T-cell (primary cell): Measurements from ENCODE around the gene TMEM128. TPM values are rescaled to one million over a fixed set of nuclear protein-coding genes. Genes with fewer than 3 reads are reported as not detected.

Source experiments
- ATAC-seq, 4 experiments: fragments of 200-7000 bp in 3 of 4; fragments of 150-1000 bp in 1 of 4; cut with Tn5 transposase; replicated peaks in 1 of 4; 1 replicate in 3 of 4; 2 replicates in 1 of 4; pipeline ENCODE4 v1.10.0; 2021; ENCODE audit warnings: moderate library complexity in 3 of 4, mild to moderate bottlenecking in 2 of 4, moderate number of reproducible peaks in 1 of 4
- CTCF ChIA-PET, 2 donors: fragments of 300-600 bp; sonication (Branson Sonifier 250); formaldehyde crosslinking; loops; one replicate each; lab custom pipeline; 2022; ENCODE audit warnings: antibody characterized with exemption in 2 of 2; lab: Charles Lee
- POLR2A ChIA-PET, 2 donors: fragments of 300-600 bp; sonication (Branson Sonifier 250); formaldehyde crosslinking; loops; one replicate each; lab custom pipeline; 2022; ENCODE audit warnings: antibody characterized with exemption in 2 of 2; lab: Charles Lee
- DNase-seq, 35 experiments: peaks; one replicate each; pipeline versions ENCODE4 v3.0.0 to v3.0.0-alpha.2; 2013 to 2023
- H3K27ac ChIP-seq: one replicate; pipeline ENCODE4 v1.5.1; 2013; ENCODE audit warnings: low read length
- H3K27me3 ChIP-seq, 2 experiments: replicated peaks in 1 of 2; 1 replicate in 1 of 2; 2 replicates in 1 of 2; pipeline versions ENCODE4 v1.6.1 to v1.7.0; 2013; ENCODE audit warnings: low read length in 1 of 2, mixed read lengths in 1 of 2; ENCODE audit not compliant: control insufficient read depth in 2 of 2, insufficient read depth in 2 of 2; ENCODE audit errors: extremely low read depth in 1 of 2
- H3K36me3 ChIP-seq, 2 donors: 1 replicate in 1 of 2; 2 replicates in 1 of 2; pipeline versions ENCODE4 v1.6.1 to v1.7.0; 2013; ENCODE audit warnings: low read length in 1 of 2; ENCODE audit not compliant: control insufficient read depth in 2 of 2, insufficient read depth in 1 of 2; ENCODE audit errors: extremely low read depth in 1 of 2
- H3K4me1 ChIP-seq, 2 experiments: 1 replicate in 1 of 2; 2 replicates in 1 of 2; pipeline versions ENCODE4 v1.6.1 to v1.7.0; 2013; ENCODE audit warnings: low read length in 2 of 2, mixed read lengths in 1 of 2; ENCODE audit not compliant: insufficient read depth in 2 of 2, control insufficient read depth in 1 of 2; ENCODE audit errors: extremely low read depth in 1 of 2
- H3K4me3 ChIP-seq, 2 donors: 1 replicate in 1 of 2; 2 replicates in 1 of 2; pipeline versions ENCODE4 v1.5.1 to v1.7.0; 2013; ENCODE audit warnings: mild to moderate bottlenecking in 2 of 2, low read length in 1 of 2, moderate library complexity in 1 of 2; ENCODE audit not compliant: control insufficient read depth in 1 of 2; ENCODE audit errors: extremely low read depth in 1 of 2
- H3K9me3 ChIP-seq: 2 replicates; pipeline ENCODE4 v1.7.0; 2013
- H3K27ac Mint-ChIP-seq, 2 donors: one replicate each; pipeline ENCODE4 v1.8.0; 2020 to 2021; ENCODE audit warnings: mild to moderate bottlenecking in 2 of 2, mixed read lengths in 2 of 2
- H3K27me3 Mint-ChIP-seq, 2 donors: one replicate each; pipeline ENCODE4 v1.8.0; 2021 to 2022; ENCODE audit warnings: mixed read lengths in 2 of 2
- H3K36me3 Mint-ChIP-seq: one replicate; pipeline ENCODE4 v1.8.0; 2021; ENCODE audit warnings: mixed read lengths
- H3K4me1 Mint-ChIP-seq, 3 donors: one replicate each; pipeline ENCODE4 v1.8.0; 2020 to 2022; ENCODE audit warnings: mixed read lengths in 3 of 3, mild to moderate bottlenecking in 1 of 3
- H3K4me3 Mint-ChIP-seq, 3 donors: one replicate each; pipeline ENCODE4 v1.8.0; 2020 to 2022; ENCODE audit warnings: mild to moderate bottlenecking in 3 of 3, mixed read lengths in 3 of 3, moderate library complexity in 3 of 3
- H3K9me3 Mint-ChIP-seq, 3 donors: one replicate each; pipeline ENCODE4 v1.8.0; 2020 to 2022; ENCODE audit warnings: mixed read lengths in 3 of 3
- WGBS: methylation state at CpG from one replicate; pipeline ENCODE4 v1.1.5; 2013; ENCODE audit warnings: missing lambda C conversion rate; ENCODE audit not compliant: insufficient coverage; 5-methylcytosine and 5-hydroxymethylcytosine counted together
- total RNA-seq, 35 experiments: library from RNA in 6 of 35; stranded (reverse) in 6 of 35; fragments of 120-200 nt in 1 of 35; gene quantifications; one replicate each; pipeline versions ENCODE4 v1.2.1 to v1.2.4 and lab custom pipeline; 2013 to 2026

The TMEM128 gene
- total RNA-seq, 5 donors from 2014 or later (not counting 1 experiment from before 2014, with no cell fraction given): 9.9 to 22.8 (median 16.7) TPM

DNA sequence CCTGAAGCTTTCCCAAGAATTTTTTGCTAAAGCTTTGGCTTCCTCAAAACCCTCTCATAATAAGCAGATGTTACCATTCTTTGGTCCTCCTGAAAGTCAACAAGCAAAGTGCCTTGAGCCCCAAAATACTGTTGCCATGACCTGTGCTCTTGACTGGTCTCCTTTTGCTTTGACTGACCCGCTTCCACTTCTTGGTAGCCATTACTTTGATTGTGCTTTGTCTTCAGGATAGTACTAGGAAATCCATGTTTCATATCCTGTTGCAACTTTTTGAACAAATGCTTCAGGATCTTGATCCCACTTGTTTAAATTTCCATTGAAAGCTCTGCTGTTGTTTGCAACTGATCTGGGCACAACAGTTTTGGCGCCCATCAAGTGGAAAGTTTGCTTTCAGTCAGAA, 14.4 kb downstream of the TMEM128 start:
- H3K4me3 Mint-ChIP-seq: no peak overlapping the region
- peaks cover under 1 to 8% of the 10 kb centered on the region in 2 donors for H3K27me3 Mint-ChIP-seq
- H3K27me3 ChIP-seq: peaks cover 4 to 15% of the 10 kb centered on the region in 2 experiments
- H3K36me3 Mint-ChIP-seq: peaks cover 27% of the 10 kb centered on the region
- ChIA-PET POLR2A (no interaction called here), CTCF (no interaction called here)
- H3K9me3 ChIP-seq: no peaks in the 10 kb centered on the region
- no peak overlapping the region for H3K27ac ChIP-seq
- no peak overlapping the region for H3K4me3 ChIP-seq
- 100% methylated on average over 2 of the region's 2 CpGs for WGBS
- ATAC-seq: no peak
- no peak overlapping the region for H3K27ac Mint-ChIP-seq
- H3K4me1 ChIP-seq: no peaks in the 10 kb centered on the region
- H3K36me3 ChIP-seq: peaks cover 0 to 10% of the 10 kb centered on the region in 2 donors
- peaks cover 3 to 15% (median 9%) of the 10 kb centered on the region in 3 donors for H3K9me3 Mint-ChIP-seq
- H3K4me1 Mint-ChIP-seq: no peaks in the 10 kb centered on the region
- DNase-seq: no peak

DNA sequence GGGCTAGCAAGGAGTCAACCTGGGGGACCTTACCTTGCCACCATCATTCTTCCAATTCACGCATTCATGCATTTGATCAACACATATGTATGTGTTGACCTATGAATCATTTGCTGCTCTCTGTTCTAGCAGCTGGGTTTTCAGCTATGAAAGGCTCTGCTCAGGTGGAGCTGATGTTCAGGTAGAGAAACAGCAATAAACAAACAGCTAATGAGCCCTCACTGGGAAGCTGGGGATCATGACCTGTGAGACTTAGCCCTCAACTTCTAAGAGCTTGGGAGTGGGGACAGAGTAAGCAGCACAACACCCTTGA, 19.7 kb downstream of the TMEM128 start:
- H3K27ac Mint-ChIP-seq: no peak overlapping the region

DNA sequence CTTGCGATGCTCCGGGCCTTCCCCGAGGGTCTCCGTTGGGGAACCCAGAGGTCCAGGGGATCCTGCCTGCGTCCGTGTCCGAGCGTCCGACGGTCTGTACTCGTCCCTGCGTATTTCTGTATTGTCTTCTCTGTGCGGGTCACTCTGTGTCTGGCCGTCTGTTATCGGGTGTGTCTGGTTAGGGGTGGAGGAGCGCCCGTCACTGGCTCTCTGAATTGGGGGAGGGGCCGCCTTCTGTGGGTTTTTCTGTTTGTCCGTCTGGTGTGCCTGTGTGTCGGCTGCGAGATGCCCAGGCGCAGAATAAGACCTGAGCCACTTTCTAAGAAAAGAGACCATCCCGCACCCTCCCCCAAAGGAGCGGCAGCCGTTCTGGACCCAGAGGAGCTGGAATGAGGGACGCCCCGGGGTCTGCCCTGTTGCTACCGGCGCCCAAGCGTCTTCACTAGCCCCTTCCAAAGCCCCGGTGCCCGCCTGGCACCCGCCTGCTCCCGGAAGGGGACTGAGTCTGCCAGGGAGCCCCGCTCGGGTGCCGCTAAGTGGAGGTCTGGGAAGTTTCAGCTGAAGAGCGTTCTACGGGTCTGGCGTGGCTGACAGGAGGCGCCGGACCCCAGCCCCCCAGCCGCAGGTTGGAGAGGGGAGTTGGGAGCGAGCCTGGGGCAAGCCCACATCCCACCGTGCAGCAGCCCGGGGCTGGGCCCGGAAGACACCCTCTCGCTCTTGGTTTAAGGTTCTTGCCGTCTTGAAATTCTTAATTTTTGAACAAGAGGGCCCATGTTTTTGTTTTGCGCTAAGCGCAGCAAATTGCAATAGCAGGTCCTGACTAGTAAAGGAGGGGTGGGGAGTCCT, 20.3 kb downstream of the TMEM128 start:
- no peaks in the 10 kb centered on the region for H3K9me3 ChIP-seq
- ChIA-PET CTCF (no interaction called here), POLR2A (no interaction called here)
- peak overlapping the region in 1 of 3 donors; percentile 47 for H3K4me3 Mint-ChIP-seq
- peaks cover 0 to 5% of the 10 kb centered on the region in 2 experiments for H3K4me1 ChIP-seq
- H3K27me3 ChIP-seq: peaks cover 4 to 48% of the 10 kb centered on the region in 2 experiments
- 17% methylated on average over 37 of the region's 51 CpGs for WGBS
- H3K27ac Mint-ChIP-seq: peak overlapping the region in 1 of 2 donors; percentile 23
- DNase-seq: no peak
- H3K9me3 Mint-ChIP-seq: peaks cover 0 to 2% (median 0%) of the 10 kb centered on the region in 3 donors
- no peak for ATAC-seq
- H3K4me1 Mint-ChIP-seq: peaks cover 12 to 14% (median 13%) of the 10 kb centered on the region in 3 donors
- no peak overlapping the region for H3K4me3 ChIP-seq
- H3K27ac ChIP-seq: no peak overlapping the region
- H3K36me3 Mint-ChIP-seq: no peaks in the 10 kb centered on the region
- H3K27me3 Mint-ChIP-seq: peaks cover 44 to 56% of the 10 kb centered on the region in 2 donors
- no peaks in the 10 kb centered on the region for H3K36me3 ChIP-seq

More for the DNA sequence above, 19.7 kb downstream of the TMEM128 start:
- DNase-seq: no peak
- Mint-ChIP-seq H3K36me3 (no peaks in the 10 kb centered on the region), H3K27me3 (peaks cover 38 to 50% of the 10 kb centered on the region in 2 donors), H3K4me3 (no peak overlapping the region), H3K4me1 (peaks cover 12 to 14% (median 13%) of the 10 kb centered on the region in 3 donors), H3K9me3 (peaks cover 0 to 7% (median 0%) of the 10 kb centered on the region in 3 donors)
- H3K27me3 ChIP-seq: peaks cover 4 to 48% of the 10 kb centered on the region in 2 experiments
- H3K9me3 ChIP-seq: no peaks in the 10 kb centered on the region
- CTCF ChIA-PET: no interaction called here
- ATAC-seq: no peak
- peaks cover 0 to 5% of the 10 kb centered on the region in 2 experiments for H3K4me1 ChIP-seq
- POLR2A ChIA-PET: no interaction called here
- WGBS: no CpG with 5 or more reads among the region's 1 CpG
- H3K4me3 ChIP-seq: no peak overlapping the region
- no peak overlapping the region for H3K27ac ChIP-seq
- no peaks in the 10 kb centered on the region for H3K36me3 ChIP-seq

DNA sequence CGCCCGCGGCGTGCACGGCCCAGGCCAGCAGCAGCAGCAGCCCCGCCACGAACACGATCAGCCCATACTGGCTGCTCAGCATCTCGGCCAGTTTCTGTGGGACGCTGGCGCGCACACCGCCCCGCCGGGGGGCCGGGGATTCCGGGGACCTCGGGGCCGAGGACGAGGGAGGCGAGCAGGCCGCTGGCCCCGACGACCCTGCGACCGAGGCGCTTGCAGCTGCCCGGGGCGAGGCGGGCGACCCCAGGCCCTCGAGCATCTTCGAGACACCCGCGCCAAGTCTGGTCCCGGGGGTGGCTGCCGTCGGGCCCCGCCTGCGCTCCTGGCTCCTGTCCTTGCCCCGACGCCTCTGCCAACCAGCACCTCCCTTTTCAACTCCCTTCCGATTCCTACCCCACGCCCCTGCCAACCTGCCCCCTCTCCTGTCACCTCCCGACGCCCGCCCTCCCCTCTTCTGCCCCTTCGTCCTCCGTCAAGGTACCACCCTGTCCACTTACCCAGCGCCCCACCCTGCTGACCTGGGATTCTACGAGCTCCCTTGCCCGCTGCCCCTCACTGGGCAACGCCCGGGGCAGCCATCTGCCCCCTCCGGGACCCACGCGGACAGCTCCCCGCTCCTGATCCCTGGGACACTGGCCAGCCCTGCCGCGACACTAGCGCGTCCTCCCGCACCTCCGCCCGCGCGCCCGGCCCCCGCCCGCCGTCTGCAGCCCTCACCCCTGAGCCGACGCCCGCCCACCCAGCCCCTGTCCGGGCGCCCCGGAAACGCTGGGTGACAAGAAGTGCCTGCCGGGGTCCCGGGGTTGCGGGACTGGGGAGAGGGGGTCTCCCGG, 21.2 kb downstream of the TMEM128 start, which contains the start of gene OTOP1:
TSS of gene OTOP1 (minus strand) at position 324 of the 833 bp plus-strand sequence. CDS start at position 259, 65 bp downstream.
- WGBS: 19% methylated on average over 77 of the region's 82 CpGs
- Mint-ChIP-seq H3K4me1 (peaks cover 12 to 14% (median 13%) of the 10 kb centered on the region in 3 donors), H3K27ac (peak within 1 kb of the TSS in 1 of 2 donors; percentile 23), H3K27me3 (peaks cover 52 to 65% of the 10 kb centered on the region in 2 donors), H3K9me3 (no peaks in the 10 kb centered on the region), H3K4me3 (peak within 1 kb of the TSS in 1 of 3 donors; percentile 47), H3K36me3 (no peaks in the 10 kb centered on the region)
- H3K4me1 ChIP-seq: peaks cover 0 to 5% of the 10 kb centered on the region in 2 experiments
- no peak within 1 kb of the TSS for H3K27ac ChIP-seq
- POLR2A ChIA-PET: no interaction called here
- DNase-seq (no peak), ATAC-seq (no peak)
- CTCF ChIA-PET: no interaction called here
- H3K36me3 ChIP-seq: no peaks in the 10 kb centered on the region
- H3K4me3 ChIP-seq: no peak within 1 kb of the TSS
- H3K9me3 ChIP-seq: no peaks in the 10 kb centered on the region
- peaks cover 4 to 56% of the 10 kb centered on the region in 2 experiments for H3K27me3 ChIP-seq

DNA sequence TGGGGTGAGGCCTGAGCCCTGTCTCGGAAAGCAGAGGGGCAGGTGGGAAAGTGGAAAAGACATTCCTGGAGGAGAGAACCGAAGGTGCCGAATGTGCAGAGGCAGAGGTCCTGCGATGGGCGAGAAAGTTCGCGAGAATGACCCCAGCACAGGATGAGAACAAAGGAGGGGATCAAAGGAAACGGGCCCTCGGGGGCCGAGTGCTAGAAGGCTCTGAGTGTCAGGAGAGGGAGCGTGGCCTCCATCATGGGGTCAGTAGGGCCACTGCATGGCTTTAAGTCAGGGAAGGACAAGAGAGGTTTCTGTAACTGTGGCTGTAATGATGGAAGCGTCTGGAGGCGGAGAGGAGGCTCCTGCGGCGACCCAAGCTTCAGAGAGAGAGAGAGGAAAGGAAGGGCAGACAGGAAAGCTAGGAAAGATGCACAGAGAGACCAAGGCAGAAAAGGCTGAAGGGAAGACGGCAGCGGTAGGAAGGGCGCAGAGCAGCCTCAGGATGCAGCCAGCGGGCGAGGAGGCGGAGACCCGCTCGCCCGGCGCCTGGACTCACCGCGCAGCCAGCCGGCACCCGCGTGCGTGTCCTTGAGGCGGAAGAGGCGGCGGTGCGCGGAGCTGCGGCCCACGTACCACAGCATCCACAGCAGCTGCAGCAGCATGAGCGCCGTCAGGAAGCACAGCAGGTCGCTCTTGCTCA, 22.0 kb downstream of the TMEM128 start:
- 27% methylated on average over 36 of the region's 41 CpGs for WGBS
- Histone ChIP-seq H3K27ac (no peak overlapping the region), H3K36me3 (no peaks in the 10 kb centered on the region), H3K4me1 (peaks cover 0 to 5% of the 10 kb centered on the region in 2 experiments), H3K9me3 (no peaks in the 10 kb centered on the region), H3K27me3 (peaks cover 5 to 60% of the 10 kb centered on the region in 2 experiments), H3K4me3 (no peak overlapping the region)
- DNase-seq (no peak), ATAC-seq (no peak)
- H3K9me3 Mint-ChIP-seq: no peaks in the 10 kb centered on the region
- peaks cover 12 to 14% (median 13%) of the 10 kb centered on the region in 3 donors for H3K4me1 Mint-ChIP-seq
- no peaks in the 10 kb centered on the region for H3K36me3 Mint-ChIP-seq
- peaks cover 54 to 70% of the 10 kb centered on the region in 2 donors for H3K27me3 Mint-ChIP-seq
- CTCF ChIA-PET: no interaction called here
- H3K4me3 Mint-ChIP-seq: peak overlapping the region in 1 of 3 donors; percentile 46
- POLR2A ChIA-PET: no interaction called here
- no peak overlapping the region for H3K27ac Mint-ChIP-seq

DNA sequence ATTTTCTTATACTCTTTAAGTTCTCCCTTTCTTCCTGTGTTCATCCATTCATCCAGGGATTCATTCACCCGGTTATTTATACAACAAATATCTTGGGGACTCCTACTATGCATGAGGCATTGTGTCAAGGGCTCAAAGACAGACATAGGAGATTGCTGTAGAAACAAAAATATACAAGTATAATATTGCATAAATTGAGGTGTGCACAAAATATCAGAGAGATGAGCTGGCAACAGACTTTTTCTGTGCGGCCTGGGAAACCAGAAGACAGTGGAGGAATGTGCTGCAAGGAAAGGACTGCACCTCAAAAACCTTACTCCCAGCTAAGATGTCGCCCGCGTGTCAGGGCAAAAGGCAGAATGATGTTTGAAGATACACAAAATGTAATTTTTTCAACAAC, 30.9 kb downstream of the TMEM128 start:
- DNase-seq (no peak), ATAC-seq (no peak)
- Mint-ChIP-seq H3K4me3 (no peak overlapping the region), H3K36me3 (no peaks in the 10 kb centered on the region), H3K27ac (no peak overlapping the region), H3K27me3 (peaks cover 16 to 31% of the 10 kb centered on the region in 2 donors), H3K4me1 (no peaks in the 10 kb centered on the region), H3K9me3 (no peaks in the 10 kb centered on the region)
- Histone ChIP-seq H3K4me3 (no peak overlapping the region), H3K27me3 (peaks cover 2 to 11% of the 10 kb centered on the region in 2 experiments), H3K4me1 (no peaks in the 10 kb centered on the region), H3K36me3 (no peaks in the 10 kb centered on the region), H3K9me3 (no peaks in the 10 kb centered on the region), H3K27ac (no peak overlapping the region)
- no CpG with 5 or more reads among the region's 5 CpGs for WGBS
- POLR2A ChIA-PET: no interaction called here
- CTCF ChIA-PET: no interaction called here
